Ramos (cell line): ENCODE results near the gene STRADA.

Experiments used
- in situ Hi-C: fragments of 300-500 bp; cut with MboI; formaldehyde crosslinking; loops from one replicate; pipeline ENCODE4 v1.14.3; 2022; ENCODE audit warnings: low sequenced_read_pairs; ENCODE audit not compliant: unreplicated experiment

Gene STRADA

DNA sequence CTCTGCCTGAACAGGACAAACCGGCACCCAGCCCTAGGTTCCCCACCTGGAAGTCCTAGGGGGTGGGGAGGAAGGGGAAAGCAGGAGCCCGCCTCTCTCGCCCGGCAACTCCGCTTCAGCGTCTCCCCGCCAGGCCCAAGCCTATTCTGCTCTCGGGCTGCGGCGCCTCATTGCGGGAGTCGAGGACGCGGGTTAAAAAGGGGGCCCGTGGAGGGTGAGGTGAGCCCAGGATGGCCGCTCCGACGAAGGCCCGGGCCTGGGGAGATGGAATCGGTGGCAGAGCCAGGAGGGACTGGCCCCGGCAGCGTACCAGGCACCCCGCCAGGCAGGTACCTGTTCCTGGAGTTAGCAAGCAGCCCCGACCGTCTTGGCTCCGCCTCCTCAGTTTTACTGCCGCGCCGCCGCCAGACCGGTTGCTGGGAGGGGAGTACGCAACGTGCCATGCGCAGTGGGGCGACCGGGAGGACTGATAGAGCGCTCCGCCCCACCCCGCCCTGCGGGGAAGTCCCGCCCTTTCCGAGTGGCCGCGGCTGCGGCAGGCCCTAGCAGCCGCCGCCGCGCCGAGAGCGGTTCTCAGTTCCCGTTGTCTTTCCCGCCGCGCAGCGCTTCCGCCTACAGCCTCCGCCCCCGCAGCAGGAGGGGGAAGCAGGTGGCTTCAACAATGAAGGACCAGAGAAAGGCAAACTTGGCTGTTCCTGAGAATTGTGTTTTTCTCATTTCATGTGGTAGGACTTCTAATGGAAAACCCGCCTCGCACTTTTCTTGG lies at the start of gene STRADA:
TSS of gene STRADA (minus strand) at position 392 of the 766 bp plus-strand sequence. CDS start 13,430 bp downstream, outside the sequence.
- in situ Hi-C loops: no loop called here

DNA sequence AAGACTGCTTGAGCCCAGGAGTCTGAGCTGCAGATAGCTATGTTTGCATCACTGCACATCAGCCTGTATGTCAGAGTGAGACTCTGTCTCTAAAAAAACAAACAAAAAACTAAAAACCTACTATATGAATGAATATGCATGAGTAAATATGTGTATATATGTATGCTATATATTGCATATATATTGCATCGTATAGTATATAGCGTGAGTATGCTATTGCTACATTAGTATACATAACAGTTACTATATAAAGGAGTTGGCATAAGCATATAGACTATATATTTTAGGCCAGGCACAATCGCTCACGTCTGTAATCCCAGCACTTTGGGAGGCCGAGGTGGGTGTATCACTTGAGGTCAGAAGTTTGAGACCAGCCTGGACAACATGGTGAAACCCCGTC lies 48.5 kb upstream of the STRADA start:
- in situ Hi-C loops: no loop called here

DNA sequence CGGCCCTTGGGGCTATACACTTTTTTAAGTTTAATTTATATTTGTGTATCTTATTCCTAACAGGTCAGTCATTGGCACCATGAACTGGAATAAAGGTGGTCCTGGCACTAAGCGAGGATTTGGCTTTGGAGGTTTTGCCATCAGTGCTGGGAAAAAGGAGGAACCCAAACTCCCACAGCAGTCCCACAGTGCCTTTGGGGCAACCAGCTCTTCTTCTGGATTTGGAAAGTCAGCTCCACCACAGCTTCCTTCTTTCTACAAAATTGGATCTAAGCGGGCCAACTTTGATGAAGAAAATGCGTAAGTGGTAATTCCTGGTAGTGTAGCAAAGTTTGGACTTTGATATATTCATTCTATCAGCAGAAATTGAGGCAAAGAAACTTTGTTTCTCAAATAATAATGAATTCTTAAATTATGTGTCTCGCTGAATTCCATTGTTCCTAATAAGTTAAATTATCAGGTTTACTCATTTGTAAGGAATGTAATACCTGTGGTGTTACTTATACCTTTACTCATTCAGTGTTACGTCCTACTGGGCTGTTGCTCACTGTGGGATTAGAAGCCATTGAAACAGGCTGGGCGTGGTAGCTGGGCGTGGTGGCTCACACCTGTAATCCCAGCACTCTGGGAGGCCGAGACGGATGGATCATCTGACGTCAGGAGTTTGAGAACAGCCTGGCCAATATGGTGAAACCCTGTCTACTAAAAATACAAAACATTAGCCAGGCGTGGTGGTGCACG lies 45.5 kb upstream of the STRADA start:
- in situ Hi-C loops: no loop called here

GRCh38 chr17:63786117-63786516 lies 44.5 kb upstream of the STRADA start:
- in situ Hi-C loops: no loop called here

DNA sequence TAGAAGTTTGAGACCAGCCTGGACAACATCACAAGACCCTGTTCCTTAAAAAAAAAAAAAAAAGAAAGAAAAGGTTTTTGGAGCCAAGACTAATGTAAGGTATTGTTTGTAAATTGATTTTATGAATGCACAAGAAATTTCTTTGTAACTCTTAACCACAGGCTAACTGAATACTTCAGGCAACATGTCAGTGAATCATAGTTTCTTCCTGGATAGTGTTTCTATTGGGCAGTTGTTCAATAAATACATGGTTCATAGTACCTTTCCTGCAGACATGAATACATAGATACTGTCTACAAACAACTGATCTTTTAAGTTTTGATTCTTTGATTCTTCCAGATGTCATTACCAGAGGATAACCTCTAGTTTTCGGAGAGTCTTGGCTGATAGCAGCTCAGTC lies 44.0 kb upstream of the STRADA start:
- in situ Hi-C loops: no loop called here

- in situ Hi-C loops: no loop called here
Observed at GRCh38 chr17:63783522-63783921, 41.9 kb upstream of the STRADA start.

- in situ Hi-C loops: no loop called here
Observed at GRCh38 chr17:63780928-63781327, 39.3 kb upstream of the STRADA start.

DNA sequence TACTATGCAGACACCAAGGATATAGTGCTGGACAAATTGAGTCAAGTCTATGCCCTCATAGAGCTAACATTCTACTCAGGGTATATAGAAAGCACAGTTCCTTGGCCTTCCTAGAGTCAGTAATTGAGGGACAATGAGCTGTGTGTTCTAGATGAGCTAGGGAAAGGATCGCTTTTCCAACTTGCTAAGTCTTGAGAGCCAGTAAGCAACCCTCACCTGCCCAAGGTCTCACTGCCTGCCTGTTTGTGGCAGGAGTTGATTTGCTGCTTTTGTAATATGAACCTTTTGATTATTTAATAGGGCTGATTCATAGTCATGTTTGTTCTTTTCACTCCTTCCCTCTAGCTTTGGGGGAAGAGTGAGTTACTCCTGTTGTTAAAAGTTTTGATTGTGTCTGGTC lies 38.9 kb upstream of the STRADA start:
- in situ Hi-C loops: no loop called here

GRCh38 chr17:63775420-63775819 lies 33.8 kb upstream of the STRADA start:
- in situ Hi-C loops: no loop called here

DNA sequence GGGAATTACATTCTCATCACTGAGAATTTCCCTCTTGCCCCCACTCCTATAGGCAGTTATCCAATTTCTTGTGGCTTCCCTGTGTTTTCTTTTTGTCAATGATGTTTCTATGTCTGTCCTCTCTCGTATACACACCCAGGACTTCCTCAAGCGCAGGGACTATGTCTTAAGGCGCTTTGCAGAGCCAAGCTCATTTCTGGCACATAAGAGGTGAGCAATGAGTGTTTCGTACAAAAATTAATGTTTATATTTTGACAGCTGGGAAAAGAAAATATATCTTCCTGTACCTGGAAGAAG lies 33.3 kb upstream of the STRADA start:
- in situ Hi-C loops: no loop called here

- in situ Hi-C loops: no loop called here
Observed at GRCh38 chr17:63774141-63774968, 32.8 kb upstream of the STRADA start, which contains the start of gene DDX42. TSS of gene DDX42 (plus strand) at chr17:63774170. CDS start at chr17:63787050, 12,880 bp downstream.

GRCh38 chr17:63773272-63774140 lies 31.9 kb upstream of the STRADA start, which contains the start of gene CCDC47:
TSS of gene CCDC47 (minus strand) at chr17:63773597. CDS start at chr17:63766175, 7,422 bp downstream.
- in situ Hi-C loops: no loop called here

GRCh38 chr17:63772801-63773271 lies 31.2 kb upstream of the STRADA start:
- in situ Hi-C loops: no loop called here

- in situ Hi-C loops: no loop called here
Observed at GRCh38 chr17:63768433-63768832, 26.8 kb upstream of the STRADA start.

- in situ Hi-C loops: no loop called here
Observed at GRCh38 chr17:63766754-63767153, 25.2 kb upstream of the STRADA start.

DNA sequence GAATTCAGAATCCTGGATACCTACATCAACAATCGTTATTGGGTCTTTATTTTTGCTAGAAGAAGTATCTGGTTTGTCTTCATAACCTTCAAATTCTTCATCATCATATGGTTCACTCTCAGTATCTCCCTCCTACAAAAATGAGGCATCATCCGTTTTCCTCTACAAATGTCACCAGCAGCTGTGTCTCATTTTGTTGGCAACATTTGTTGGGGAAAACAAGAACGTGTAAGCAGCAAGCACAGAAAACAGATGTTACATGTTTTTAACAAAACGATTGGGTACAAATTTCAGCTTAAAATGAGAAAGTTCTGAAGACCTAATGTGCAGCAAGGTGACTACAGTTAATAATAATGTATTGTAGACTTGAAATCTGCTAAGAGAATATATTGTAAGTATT lies 23.1 kb upstream of the STRADA start:
- in situ Hi-C loops: no loop called here

- in situ Hi-C loops: no loop called here
Observed at GRCh38 chr17:63762161-63763078, 20.8 kb upstream of the STRADA start.

DNA sequence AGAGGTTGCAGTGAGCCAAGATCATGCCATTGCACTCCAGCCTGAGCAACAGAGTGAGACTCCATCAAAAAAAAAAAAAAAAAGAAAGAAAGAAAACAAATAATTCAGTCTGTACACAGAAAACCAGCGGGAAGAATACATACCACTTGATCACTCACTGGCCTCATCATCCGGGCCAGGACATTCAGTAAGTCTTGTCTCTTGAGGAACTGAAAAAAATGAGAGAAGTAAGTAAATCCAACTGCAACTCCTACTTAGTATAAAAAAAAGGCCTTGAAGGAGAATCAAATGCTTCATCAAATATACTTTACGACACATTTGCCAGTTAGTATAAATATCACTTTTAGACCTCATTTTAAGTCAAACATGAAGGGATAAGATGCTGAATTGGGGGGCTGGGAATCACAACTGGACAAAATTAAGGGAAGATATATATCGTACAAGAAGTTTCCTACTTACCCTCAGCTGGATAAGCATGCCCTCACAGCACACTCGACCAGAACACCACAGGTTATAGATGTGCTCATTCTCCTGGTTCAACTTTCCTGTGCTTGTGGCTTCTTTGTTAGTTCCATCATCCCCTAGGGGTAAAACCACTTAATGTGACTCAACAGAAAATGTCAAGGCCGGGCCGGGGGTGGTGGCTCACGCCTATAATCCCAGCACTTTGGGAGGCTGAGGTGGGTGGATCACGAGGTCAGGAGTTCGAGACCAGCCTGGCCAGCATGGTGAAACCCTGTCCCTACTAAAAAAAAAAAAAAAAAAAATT lies 19.4 kb upstream of the STRADA start:
- in situ Hi-C loops: no loop called here
